WERI-Rb-1 (cell line): ENCODE measurements around the gene NFIX.
A peak's percentile ranks its signal among the peaks of the same experiment; 100 is the strongest.

Experiments used
- DNase-seq: peaks from one replicate; pipeline ENCODE4 v3.0.0-alpha.2; 2020
- H3K27ac ChIP-seq: fragments of 250-450 bp; sonication (Bioruptor Pico); 2 replicates; pipeline ENCODE4 v1.5.1; 2020; ENCODE audit warnings: mild to moderate bottlenecking, moderate library complexity
- H3K27me3 ChIP-seq: fragments of 250-450 bp; sonication (Bioruptor Pico); 2 replicates; pipeline ENCODE4 v1.5.1; 2021; ENCODE audit warnings: mild to moderate bottlenecking, low read depth, moderate library complexity; ENCODE audit not compliant: insufficient read depth, severe bottlenecking
- H3K36me3 ChIP-seq: fragments of 250-450 bp; sonication (Bioruptor Pico); 2 replicates; pipeline ENCODE4 v1.5.1; 2020; ENCODE audit warnings: mild to moderate bottlenecking, moderate library complexity
- H3K4me3 ChIP-seq: 2 replicates; pipeline ENCODE4 v1.5.1; 2011; ENCODE audit warnings: low read depth, mild to moderate bottlenecking, control low read depth, low read length
- H3K9me3 ChIP-seq: fragments of 250-450 bp; sonication (Bioruptor Pico); 2 replicates; pipeline ENCODE4 v1.5.1; 2021; ENCODE audit warnings: mild to moderate bottlenecking, moderate library complexity; ENCODE audit not compliant: severe bottlenecking
- CTCF ChIP-seq: IDR thresholded peaks from 2 replicates; pipeline ENCODE4 v1.5.1; 2011; ENCODE audit warnings: low read depth, mild to moderate bottlenecking, control low read depth, inconsistent platforms, low read length

NFIX gene

GRCh38 chr19:13100841-13101589 is 105.7 kb downstream of the NFIX start:
- Histone ChIP-seq H3K4me3 (no peak overlapping the region), H3K27ac (no peak overlapping the region), H3K36me3 (no peaks in the 10 kb centered on the region; the same call in none of the 2 replicates), H3K27me3 (no peaks in the 10 kb centered on the region), H3K9me3 (no peaks in the 10 kb centered on the region)
- DNase-seq: no peak
- TF ChIP-seq CTCF: peak; percentile 50

- Histone ChIP-seq H3K9me3 (no peaks in the 10 kb centered on the region), H3K4me3 (no peak overlapping the region), H3K27ac (no peak overlapping the region), H3K36me3 (no peaks in the 10 kb centered on the region; the same call in none of the 2 replicates), H3K27me3 (no peaks in the 10 kb centered on the region)
- no peak for DNase-seq
- TF ChIP-seq CTCF: no peak
Observed at GRCh38 chr19:13101590-13102415, 106.5 kb downstream of the NFIX start.

- no peak overlapping the region for H3K27ac ChIP-seq
- no peaks in the 10 kb centered on the region for H3K27me3 ChIP-seq
- TF ChIP-seq CTCF: no peak
- no peaks in the 10 kb centered on the region for H3K9me3 ChIP-seq
- H3K36me3 ChIP-seq: peaks cover 3% of the 10 kb centered on the region
- no peak overlapping the region for H3K4me3 ChIP-seq
- DNase-seq: no peak
Observed at GRCh38 chr19:13102416-13102665, 107.1 kb downstream of the NFIX start.

- H3K27ac ChIP-seq: no peak within 1 kb of the TSS
- H3K36me3 ChIP-seq: peaks cover 6% of the 10 kb centered on the region
- DNase-seq: no peak
- H3K9me3 ChIP-seq: no peaks in the 10 kb centered on the region
- TF ChIP-seq CTCF: no peak
- H3K4me3 ChIP-seq: no peak within 1 kb of the TSS
- H3K27me3 ChIP-seq: no peaks in the 10 kb centered on the region
Observed at GRCh38 chr19:13102666-13103580, 107.6 kb downstream of the NFIX start, which contains the start of gene LYL1. TSS of gene LYL1 (minus strand) at chr19:13102858. CDS start at chr19:13101171, 1,687 bp downstream.

- Histone ChIP-seq H3K27me3 (no peaks in the 10 kb centered on the region), H3K4me3 (no peak overlapping the region), H3K36me3 (peaks cover 6% of the 10 kb centered on the region), H3K9me3 (no peaks in the 10 kb centered on the region), H3K27ac (no peak overlapping the region)
- TF ChIP-seq CTCF: no peak
- DNase-seq: no peak
Observed at GRCh38 chr19:13103581-13104359, 108.5 kb downstream of the NFIX start.
